H54 (cell line): ENCODE measurements around the gene SOD2.
"Not testable (repeated sequence)": the region's sequence is repeated elsewhere in the genome, so short reads cannot be mapped to it uniquely, and the experiment has no call there.

Source experiments
- DNase-seq: peaks from one replicate; pipeline ENCODE4 v3.0.0; 2011; ENCODE audit warnings: low spot score, mixed read lengths; ENCODE audit not compliant: insufficient read length
- FAIRE-seq: peaks from 3 replicates; lab custom pipeline; 2011; peaks lifted over from hg19 to GRCh38; lab: Jason Lieb, UNC
- POLR2A ChIP-seq: IDR thresholded peaks from 2 replicates; pipeline ENCODE4 v1.6.1; 2011; ENCODE audit warnings: low read depth, mild to moderate bottlenecking, low read length

The SOD2 gene

DNA sequence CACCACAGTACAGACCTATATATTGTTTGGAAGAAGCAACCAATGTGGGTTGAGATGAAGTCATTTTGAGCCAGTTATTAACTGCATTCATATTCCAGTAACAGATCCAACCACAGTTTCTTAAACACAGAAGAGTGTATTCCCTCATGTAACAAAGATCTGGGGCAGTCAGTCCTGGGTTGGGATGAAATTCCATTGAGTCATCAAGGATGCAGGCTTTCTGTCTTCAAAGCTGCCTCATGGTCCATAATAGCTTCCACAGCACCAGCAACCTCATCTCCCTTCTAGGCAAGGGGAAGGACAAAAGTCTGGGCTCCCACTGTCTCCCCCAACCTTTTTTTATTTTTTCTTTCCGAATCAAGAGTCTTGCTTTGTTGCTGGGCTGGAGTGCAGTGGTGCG is 2.9 kb upstream of the SOD2 start:
- TF ChIP-seq POLR2A, result no peak
- DNase-seq, result no peak
- no peak for FAIRE-seq

GRCh38 chr6:159693894-159694545 is 979 bp upstream of the SOD2 start:
- DNase-seq (no peak), FAIRE-seq (no peak)

DNA sequence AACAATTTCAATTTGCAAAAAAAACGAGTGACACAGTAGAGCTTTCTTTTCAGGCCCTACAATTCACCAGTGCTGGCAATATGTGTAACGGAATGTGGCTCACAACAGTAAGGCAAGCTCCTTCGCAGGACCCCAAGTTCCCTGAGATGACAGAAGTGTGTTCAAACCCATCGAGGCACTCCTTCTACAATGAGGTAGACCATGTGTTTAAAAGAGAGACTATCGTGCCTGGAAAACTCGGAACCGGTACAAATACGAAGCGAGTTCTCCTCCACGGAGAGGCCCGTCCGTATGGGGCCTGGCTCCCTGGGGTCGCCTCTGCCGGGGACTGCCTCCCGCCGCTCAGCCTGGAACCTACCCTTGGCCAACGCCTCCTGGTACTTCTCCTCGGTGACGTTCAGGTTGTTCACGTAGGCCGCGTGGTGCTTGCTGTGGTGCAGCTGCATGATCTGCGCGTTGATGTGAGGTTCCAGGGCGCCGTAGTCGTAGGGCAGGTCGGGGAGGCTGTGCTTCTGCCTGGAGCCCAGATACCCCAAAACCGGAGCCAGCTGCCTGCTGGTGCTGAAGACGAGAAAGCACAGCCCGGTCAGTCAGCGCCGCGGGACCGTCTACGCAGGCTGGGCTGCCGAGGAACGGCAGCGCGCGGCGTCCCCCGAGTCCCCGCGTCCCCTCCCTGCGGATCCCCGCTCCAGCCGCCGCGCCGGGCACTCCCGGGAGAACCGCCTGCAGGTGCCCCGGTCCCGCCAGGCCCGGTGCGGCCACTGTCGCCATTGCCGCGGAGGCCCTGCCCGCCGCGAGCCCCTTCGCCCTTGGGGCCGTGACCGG is 526 bp downstream of the SOD2 start:
- no peak for FAIRE-seq
- DNase-seq, result no peak

More at GRCh38 chr6:159693894-159694545, 979 bp upstream of the SOD2 start:
- no peak for TF ChIP-seq POLR2A

GRCh38 chr6:159691963-159692287 is 1.1 kb downstream of the SOD2 start:
- no peak for TF ChIP-seq POLR2A
- FAIRE-seq (no peak), DNase-seq (no peak)

More for the DNA sequence above, 526 bp downstream of the SOD2 start:
- TF ChIP-seq POLR2A, result no peak

DNA sequence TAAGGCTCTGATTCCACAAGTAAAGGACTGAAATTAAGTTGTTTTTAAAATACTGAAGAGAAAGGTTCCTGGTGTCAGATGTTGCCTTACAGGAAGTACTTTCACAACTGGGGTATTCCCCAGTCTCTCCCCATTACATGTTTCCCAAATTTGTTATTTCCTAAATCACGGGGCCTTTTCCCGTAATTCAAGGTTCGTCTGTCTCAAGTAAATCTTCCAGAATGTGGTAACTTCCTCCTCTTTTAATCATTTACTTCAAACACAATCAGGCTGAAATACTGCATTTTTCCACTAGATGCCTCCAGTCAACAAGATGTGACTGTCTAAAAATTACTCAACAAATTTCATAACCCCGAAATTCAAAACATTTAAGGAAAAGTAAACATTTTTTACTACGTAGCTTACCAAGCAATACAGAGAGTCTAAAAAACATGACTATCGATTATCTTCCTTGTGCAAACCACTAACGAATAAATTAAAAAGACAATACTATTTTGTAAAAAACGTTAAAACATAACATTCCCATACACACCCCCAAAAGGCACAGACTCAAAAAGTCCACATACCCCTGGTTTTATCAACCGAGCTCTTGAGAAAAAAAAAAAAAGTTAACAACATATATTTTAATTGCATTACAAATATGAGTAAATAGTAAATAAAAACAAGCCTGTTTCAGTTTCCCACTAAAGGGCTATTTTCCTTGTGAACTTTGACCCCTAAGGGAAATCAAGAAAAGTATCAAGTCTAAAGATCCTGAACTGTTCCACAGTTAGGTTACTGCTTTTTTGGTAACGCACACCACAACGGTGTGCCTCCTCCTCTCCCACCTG is 1.7 kb downstream of the SOD2 start:
- FAIRE-seq (no peak), DNase-seq (no peak)
- TF ChIP-seq POLR2A, result no peak

DNA sequence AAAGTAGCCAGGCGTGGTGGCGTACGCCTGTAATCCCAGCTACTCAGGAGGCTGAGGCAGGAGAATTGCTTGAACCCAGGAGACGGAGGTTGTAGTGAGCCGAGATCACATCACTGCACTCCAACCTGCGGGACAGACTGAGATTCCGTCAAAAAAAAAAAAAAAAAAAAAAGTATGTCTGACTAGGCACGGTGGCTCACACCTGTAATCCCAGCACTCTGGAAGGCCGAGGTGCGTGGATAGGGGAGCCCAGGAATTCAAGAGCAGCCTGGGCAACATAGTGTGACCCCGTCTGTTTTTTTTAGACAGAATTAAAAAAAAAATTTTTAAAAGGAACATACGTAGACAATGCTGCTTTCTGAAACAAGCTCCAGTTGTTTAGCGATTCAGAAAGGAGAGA is 2.9 kb downstream of the SOD2 start:
- FAIRE-seq, result not testable (repeated sequence)

DNA sequence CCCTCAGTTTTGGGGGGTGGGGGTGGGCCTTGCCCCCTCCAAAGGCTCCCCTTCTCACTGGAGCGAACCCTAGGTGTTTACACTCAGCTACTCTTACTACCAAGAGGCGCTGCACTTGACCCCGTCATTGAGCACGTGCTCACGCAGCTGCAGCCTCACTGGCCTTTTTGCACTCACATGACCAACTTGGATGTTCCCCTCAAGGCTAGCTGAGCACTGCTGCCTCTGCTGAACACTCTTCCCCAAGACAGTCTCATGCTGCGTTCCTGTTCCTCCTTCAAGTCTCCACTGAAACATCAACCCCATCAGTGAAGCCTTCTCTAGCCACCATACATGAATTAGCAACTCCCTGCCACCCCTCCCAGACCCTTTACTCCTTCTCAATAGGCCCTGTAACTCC is 4.0 kb downstream of the SOD2 start:
- FAIRE-seq, result no peak
- TF ChIP-seq POLR2A, result no peak
- DNase-seq, result no peak

More for the DNA sequence above, 2.9 kb downstream of the SOD2 start:
- not testable (repeated sequence) for DNase-seq

DNA sequence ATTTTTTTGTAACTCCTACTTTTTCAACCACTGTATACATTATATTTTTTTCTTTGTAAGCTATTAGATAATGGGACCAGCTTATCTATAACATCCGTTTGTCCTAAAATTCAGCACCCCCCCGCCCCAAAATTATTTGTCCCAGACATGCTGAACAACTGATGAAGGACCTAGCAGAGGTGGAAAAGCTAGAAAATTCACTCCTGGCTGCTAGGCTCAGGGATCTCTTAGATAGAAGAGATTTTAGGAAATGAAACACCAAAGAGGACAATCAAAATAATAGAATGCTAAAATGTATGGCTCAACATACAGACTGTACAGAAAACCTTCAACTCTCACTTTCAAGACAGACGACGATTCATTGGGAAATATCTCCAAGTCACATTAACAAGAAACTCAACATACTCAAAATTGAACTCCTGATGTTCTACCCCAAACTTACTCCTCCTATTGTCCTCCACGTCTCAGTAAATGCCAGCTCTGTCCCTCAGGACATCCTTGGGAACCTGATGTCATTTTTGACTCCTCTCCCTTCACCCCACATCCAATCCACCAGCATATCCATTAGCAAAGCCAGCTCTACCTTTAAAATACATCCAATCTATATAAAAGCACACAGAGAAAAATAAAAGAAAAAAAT is 4.7 kb downstream of the SOD2 start:
- FAIRE-seq (no peak), DNase-seq (no peak)
- TF ChIP-seq POLR2A, result no peak

DNA sequence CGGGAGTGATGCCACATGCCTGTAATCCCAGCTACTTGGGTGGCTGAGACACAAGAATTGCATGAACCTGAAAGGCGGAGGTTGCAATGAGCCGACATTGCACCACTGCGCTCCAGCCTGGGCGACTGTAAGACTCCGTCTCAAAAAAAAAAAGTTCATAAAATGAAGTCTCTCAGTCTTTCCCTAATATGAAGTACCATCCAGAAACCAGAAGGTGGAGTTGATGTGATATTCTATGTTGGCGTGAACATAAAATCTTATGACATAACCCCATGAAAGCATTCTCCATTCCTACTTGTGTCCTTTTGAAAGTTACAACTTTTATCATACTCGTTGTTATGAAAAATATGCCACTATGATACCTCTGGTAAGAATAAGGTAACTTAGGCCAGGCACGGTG is 5.7 kb downstream of the SOD2 start:
- FAIRE-seq (no peak), DNase-seq (no peak)
- no peak for TF ChIP-seq POLR2A

GRCh38 chr6:159686703-159687102 is 6.3 kb downstream of the SOD2 start:
- FAIRE-seq (no peak), DNase-seq (no peak)
- no peak for TF ChIP-seq POLR2A

- TF ChIP-seq POLR2A, result no peak
- FAIRE-seq (no peak), DNase-seq (no peak)
Measured at GRCh38 chr6:159686040-159686439, 7.0 kb downstream of the SOD2 start.

DNA sequence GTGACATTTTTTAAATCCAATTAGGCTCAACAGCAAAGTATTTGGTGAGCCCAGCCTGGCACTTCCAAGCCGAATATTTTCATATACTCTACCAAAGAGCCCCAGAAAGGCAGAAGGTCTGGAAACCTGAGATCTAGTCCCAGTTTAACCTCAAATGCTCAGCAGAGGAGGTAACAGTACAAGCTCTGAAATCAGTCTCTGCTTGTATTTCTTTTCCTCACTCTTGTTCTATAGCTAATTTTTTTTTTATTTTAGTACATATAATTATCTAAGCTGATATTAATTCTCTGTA is 9.1 kb downstream of the SOD2 start:
- FAIRE-seq (no peak), DNase-seq (no peak)
- no peak for TF ChIP-seq POLR2A

DNA sequence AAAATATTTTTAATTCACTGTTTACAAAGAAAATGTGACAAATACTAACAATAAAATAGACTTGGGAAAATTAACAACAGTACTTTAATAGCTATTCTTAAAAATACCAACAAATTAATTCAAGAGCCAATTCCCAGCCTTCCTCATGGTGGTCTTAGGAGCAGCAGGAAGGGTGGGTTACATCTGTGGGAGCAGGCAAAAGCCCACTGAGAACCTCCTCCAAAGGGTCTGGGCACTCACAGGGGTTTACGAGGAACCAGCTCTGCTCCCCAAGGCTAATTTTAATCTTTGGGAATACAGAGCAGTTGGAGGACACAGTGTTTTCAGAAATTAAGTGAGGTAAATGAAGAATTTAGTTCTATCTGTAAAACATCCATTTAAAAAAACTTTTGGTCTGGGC is 10.2 kb downstream of the SOD2 start:
- no peak for TF ChIP-seq POLR2A

DNA sequence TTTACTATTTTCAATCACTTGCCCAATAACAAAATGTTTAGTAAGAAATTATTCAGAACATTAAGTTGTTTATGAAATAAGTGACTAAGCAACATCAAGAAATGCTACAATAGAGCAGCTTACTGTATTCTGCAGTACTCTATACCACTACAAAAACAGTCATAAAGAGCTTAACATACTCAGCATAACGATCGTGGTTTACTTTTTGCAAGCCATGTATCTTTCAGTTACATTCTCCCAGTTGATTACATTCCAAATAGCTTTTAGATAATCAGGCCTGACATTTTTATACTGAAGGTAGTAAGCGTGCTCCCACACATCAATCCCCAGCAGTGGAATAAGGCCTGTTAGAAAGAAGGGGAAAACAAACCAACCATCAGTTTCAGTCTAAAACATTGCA is 10.7 kb downstream of the SOD2 start:
- DNase-seq, result no peak

More for the DNA sequence above, 10.2 kb downstream of the SOD2 start:
- no peak for DNase-seq
- no peak for FAIRE-seq

More for the DNA sequence above, 10.7 kb downstream of the SOD2 start:
- FAIRE-seq, result no peak
- TF ChIP-seq POLR2A, result no peak
